Fibroblast of villous mesenchyme (primary cell): ENCODE measurements around the gene SLC13A1. TPM values are rescaled to one million over a fixed set of nuclear protein-coding genes. Genes with fewer than 3 reads are reported as not detected.

Experiments
- total RNA-seq: library from RNA; depleted of rRNA; stranded (reverse); fragments of >200 nt; gene quantifications from 2 replicates; pipeline ENCODE4 v1.2.3, GENCODE V29; 2012

SLC13A1 gene
- total RNA-seq, 1 donor: not detected

Other genes starting within 250 kb of the SLC13A1 start
- gene TAS2R16, start 204.3 kb downstream of the SLC13A1 start, total RNA-seq: not detected in 2 replicates